LNCaP clone FGC (cell line): ENCODE results near the gene ATP2A2.

Experiments
- DNase-seq: peaks from one replicate; pipeline ENCODE4 v3.0.0-alpha.2; 2011; ENCODE audit warnings: low read depth
- H3K4me3 ChIP-seq: 2 replicates; pipeline ENCODE4 v1.5.1; 2011; ENCODE audit warnings: mild to moderate bottlenecking, low read depth, low read length, control low read depth
- TF ChIP-seq, protein P1 (sequence below): IDR thresholded peaks from 2 replicates; pipeline ENCODE4 v1.5.1; 2012; ENCODE audit warnings: mild to moderate bottlenecking; ENCODE audit not compliant: control insufficient read depth, insufficient read depth; ENCODE audit errors: extremely low read depth

Gene ATP2A2

DNA sequence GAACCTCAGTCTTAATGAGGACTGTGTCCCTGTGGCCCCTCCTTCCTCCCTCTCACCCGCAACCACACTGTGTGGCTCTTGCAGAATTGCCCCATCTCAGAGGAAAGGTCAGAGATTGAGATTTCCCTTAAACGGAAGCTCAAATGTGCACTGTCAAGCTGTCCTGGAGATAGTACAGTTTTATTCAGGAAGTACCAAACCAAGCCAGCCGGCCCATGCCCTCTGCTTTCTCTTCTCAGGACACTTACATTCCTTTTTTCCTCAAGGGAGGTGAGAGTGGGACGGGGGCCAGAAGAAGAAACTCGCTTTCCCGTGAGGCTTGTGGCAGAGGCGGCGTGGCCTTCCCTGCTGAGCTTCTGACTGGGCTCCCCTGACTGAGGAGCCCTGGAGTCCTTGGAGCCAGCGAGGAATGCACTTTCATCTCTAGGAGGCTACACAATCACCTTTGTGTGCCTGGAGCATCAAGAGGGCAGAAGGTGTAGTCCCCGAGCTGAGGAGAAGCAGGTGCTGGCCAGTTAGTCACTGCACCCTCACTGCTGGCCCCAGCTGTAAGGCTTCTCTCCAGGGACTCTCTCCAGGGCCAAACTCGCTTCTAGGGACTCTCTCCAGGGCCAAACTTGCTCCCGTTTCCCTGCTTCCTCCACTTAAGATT, 24.1 kb upstream of the ATP2A2 start:
- TF ChIP-seq, protein P1, sequence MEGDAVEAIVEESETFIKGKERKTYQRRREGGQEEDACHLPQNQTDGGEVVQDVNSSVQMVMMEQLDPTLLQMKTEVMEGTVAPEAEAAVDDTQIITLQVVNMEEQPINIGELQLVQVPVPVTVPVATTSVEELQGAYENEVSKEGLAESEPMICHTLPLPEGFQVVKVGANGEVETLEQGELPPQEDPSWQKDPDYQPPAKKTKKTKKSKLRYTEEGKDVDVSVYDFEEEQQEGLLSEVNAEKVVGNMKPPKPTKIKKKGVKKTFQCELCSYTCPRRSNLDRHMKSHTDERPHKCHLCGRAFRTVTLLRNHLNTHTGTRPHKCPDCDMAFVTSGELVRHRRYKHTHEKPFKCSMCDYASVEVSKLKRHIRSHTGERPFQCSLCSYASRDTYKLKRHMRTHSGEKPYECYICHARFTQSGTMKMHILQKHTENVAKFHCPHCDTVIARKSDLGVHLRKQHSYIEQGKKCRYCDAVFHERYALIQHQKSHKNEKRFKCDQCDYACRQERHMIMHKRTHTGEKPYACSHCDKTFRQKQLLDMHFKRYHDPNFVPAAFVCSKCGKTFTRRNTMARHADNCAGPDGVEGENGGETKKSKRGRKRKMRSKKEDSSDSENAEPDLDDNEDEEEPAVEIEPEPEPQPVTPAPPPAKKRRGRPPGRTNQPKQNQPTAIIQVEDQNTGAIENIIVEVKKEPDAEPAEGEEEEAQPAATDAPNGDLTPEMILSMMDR = no peak
- H3K4me3 ChIP-seq = no peak overlapping the region
- DNase-seq = no peak

DNA sequence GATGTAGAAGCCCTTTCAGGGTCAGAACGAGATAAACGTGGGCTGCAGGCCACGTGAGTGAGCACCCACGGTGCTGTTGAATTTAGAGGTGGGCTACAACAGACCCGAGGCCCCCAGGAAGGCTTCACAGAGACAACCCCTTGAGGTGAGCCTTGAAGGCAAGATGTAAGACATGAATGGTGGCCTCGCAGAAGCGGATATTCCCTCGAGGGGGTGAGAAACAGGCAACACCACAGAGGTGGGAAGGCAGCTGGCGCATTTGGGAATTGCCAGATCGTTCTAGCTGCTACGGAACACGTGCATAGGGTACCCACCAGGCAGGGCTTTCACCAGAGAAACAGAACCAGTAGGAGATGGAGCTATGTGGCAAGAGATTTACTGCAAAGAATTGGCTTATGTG, 22.6 kb upstream of the ATP2A2 start:
- no peak overlapping the region for H3K4me3 ChIP-seq
- DNase-seq = no peak
- TF ChIP-seq, protein P1 = no peak

DNA sequence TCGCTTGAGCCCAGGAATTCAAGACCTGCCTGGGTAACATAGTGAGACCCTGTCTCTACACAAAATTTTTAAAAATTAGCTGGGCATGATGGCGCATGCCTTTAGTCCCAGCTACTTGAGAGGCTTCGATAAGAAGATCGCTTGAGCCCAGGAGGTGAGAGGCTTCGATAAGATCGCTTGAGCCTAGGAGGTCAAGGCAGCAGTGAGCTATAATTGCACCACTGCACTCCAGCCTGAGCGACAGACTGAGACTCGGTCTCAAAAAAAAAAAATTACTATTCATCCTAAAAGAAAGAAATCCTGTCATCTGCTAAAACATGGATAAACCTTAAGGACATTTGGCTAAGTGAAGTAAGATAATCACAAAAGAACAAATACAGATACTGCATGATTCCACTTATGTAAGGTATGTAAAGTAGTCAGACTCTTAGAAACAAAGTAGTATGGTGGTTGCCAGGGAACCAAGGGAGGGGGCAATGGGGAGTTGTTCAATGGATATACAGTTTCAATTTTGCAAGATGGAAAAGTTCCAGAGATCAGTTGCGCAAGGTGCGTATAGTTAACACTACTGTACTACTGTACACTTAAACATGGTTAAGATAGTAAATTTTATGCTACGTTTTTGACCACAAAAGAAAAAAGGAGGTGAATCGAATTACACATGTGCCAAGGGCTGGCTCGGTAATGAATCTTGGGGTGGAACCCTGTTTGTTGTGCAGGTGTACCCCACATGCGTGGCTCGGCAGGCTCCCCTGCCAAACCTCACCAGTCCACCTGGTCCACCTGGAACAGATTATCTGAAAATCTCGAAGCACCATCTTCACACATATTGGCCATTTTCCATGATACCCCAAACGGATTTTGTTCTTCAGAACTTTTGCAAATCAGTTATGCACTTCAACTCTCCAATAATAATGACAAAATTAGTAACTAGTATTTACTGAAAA, 18.3 kb upstream of the ATP2A2 start:
- no peak overlapping the region for H3K4me3 ChIP-seq
- no peak for DNase-seq
- TF ChIP-seq, protein P1 = no peak

DNA sequence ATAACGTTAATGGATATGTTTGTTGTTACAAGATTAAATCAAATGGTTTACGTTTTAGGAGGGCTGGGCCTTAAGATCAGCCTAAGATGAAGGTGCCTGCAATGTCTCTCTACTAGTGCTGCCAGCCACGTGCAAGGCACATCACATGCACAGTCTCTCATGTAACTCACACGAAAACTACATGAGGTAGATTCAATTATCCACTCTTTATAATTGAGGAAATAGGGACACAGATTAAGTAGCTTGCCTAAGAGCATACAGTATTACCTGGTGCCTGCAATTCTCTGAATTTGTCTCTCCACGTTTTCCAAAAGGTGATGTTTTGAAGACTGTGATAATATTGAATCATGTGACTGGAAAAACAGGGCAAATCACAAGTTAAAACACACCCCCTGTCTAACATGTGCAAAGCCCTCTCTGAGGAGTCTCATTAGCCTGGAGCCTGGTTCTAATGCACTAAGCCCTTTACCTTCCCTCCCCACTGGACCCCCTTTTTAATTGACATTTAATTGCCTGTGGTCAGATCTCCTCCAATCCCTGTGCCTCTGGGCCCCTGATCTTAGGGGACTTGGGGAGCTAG, 14.6 kb upstream of the ATP2A2 start:
- H3K4me3 ChIP-seq = no peak overlapping the region
- DNase-seq = no peak
- TF ChIP-seq, protein P1 = no peak

DNA sequence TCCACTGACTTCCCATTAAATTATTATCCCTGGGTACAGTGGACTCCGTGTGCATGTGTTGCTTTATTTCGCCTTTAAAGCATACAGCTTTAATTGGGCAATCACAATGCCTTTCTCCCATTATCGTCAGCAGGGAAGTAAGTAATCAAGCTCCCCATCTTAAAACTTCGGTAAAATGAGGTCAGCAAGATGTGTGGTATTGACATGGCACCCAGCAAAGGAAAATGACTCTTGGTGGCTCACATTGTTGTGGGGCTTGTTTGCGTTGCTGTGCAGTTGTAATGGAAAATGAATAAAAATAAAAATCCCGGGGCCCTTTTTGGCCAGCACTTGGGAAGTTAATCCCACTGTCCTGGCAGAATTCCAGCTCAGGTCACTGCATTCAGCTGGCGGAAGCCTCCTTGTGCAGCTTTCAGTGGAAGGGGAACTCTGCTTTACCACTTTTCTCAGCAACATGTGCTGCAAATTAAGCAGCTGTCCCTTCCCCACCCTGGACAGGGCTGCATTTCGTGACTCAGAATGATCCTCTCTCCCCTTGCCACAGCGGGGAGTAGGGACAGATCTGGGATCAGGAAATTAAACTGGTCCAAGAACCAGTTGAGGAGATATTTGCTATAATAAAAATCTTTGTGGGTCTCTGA, 13.9 kb upstream of the ATP2A2 start:
- TF ChIP-seq, protein P1 = no peak
- no peak for DNase-seq
- no peak overlapping the region for H3K4me3 ChIP-seq

DNA sequence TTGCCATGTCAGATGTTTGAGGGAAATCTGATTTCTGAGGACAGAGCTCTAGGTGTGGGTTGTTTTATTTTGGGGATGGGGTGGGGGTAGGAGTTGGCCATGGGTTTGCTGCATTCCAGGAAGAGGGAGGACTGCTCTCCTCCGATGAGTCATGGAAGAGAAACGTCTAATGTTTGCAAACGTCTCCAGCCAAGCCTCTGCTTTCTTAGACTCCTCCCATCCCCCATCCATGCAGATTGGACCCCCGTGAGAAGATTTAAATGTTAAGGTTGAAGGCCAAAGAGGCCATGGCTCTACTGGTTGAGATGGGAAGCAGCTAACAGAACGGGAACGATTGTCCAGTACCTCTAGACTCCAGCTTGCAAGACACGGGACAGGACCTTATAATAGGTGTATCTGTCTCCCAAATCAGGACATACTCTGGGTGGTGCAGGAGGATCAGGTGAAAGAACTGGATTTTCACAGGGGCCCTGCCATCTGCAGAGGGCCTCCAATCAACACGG, 11.4 kb upstream of the ATP2A2 start:
- TF ChIP-seq, protein P1 = no peak
- H3K4me3 ChIP-seq = no peak overlapping the region
- no peak for DNase-seq
